GM21526 (cell line): ENCODE results near the gene CDC14B.
"Not testable (repeated sequence)": the region's sequence is repeated elsewhere in the genome, so short reads cannot be mapped to it uniquely, and the experiment has no call there.

Experiments used
- ATAC-seq: cut with Tn5 transposase; IDR thresholded peaks from one replicate; pipeline ENCODE4 v1.9.1; 2021; ENCODE audit warnings: moderate library complexity; ENCODE audit not compliant: unreplicated experiment, low FRiP score

The CDC14B gene

GRCh38 chr9:96505316-96505991 is 114.2 kb downstream of the CDC14B start:
- ATAC-seq: no peak

GRCh38 chr9:96503918-96504317 is 115.7 kb downstream of the CDC14B start:
- ATAC-seq: no peak

- ATAC-seq: not testable (repeated sequence)
Observed at GRCh38 chr9:96503374-96503748, 116.3 kb downstream of the CDC14B start.

- ATAC-seq: no peak
Observed at GRCh38 chr9:96502539-96503373, 116.9 kb downstream of the CDC14B start.

GRCh38 chr9:96501633-96502538 is 117.8 kb downstream of the CDC14B start:
- no peak for ATAC-seq

GRCh38 chr9:96500696-96501632 is 118.7 kb downstream of the CDC14B start:
- ATAC-seq: no peak

GRCh38 chr9:96499257-96499656 is 120.4 kb downstream of the CDC14B start:
- no peak for ATAC-seq

GRCh38 chr9:96498796-96499195 is 120.8 kb downstream of the CDC14B start:
- ATAC-seq: no peak

- ATAC-seq: no peak
Observed at GRCh38 chr9:96497117-96497399, 122.6 kb downstream of the CDC14B start.

GRCh38 chr9:96496368-96497116 is 123.1 kb downstream of the CDC14B start:
- ATAC-seq: no peak

GRCh38 chr9:96495341-96495740 is 124.3 kb downstream of the CDC14B start:
- no peak for ATAC-seq

- no peak for ATAC-seq
Observed at GRCh38 chr9:96494215-96494800, 125.3 kb downstream of the CDC14B start.

- ATAC-seq: no peak
Observed at GRCh38 chr9:96493757-96494156, 125.9 kb downstream of the CDC14B start.

GRCh38 chr9:96492993-96493531 is 126.6 kb downstream of the CDC14B start:
- no peak for ATAC-seq

GRCh38 chr9:96491880-96492525 is 127.6 kb downstream of the CDC14B start:
- no peak for ATAC-seq

- no peak for ATAC-seq
Observed at GRCh38 chr9:96491079-96491879, 128.4 kb downstream of the CDC14B start.

- ATAC-seq: no peak
Observed at GRCh38 chr9:96490534-96491078, 129.0 kb downstream of the CDC14B start.
